PC-3 (cell line): ENCODE results near the gene BASP1. TPM values are rescaled to one million over a fixed set of nuclear protein-coding genes. Genes with fewer than 3 reads are reported as not detected.

Experiments used
- ATAC-seq: fragments of 200-7000 bp; cut with Tn5 transposase; 2 replicates; pipeline ENCODE4 v1.9.1; 2020; ENCODE audit warnings: mild to moderate bottlenecking, moderate library complexity
- BruUV-seq: library from RNA; stranded (reverse); fragments of 400-500 nt; replicated peaks from 2 replicates; lab custom pipeline; 2021; lab: Mats Ljungman, UMichigan
- CTCF ChIA-PET: fragments of 300-600 bp; sonication (Branson Sonifier 250); formaldehyde crosslinking; loops from one replicate; lab custom pipeline; 2022; ENCODE audit warnings: antibody characterized with exemption; lab: Charles Lee
- POLR2A ChIA-PET: fragments of 300-600 bp; sonication (Branson Sonifier 250); formaldehyde crosslinking; loops from one replicate; lab custom pipeline; 2022; ENCODE audit warnings: antibody characterized with exemption; ENCODE audit not compliant: unreplicated experiment; lab: Charles Lee
- DNase-seq: peaks from one replicate; pipeline ENCODE4 v3.0.0-alpha.2; 2015
- H2AFZ ChIP-seq: fragments of 300-600 bp; sonication (generic); 2 replicates; pipeline ENCODE4 v1.6.0; 2016; ENCODE audit warnings: antibody characterized with exemption, low read length
- H3F3A ChIP-seq: fragments of 300-600 bp; sonication (generic); one replicate; pipeline ENCODE4 v1.6.0; 2017; ENCODE audit warnings: antibody characterized with exemption, low read length, control low read depth, mild to moderate bottlenecking; ENCODE audit not compliant: unreplicated experiment
- H3K27ac ChIP-seq: fragments of 300-600 bp; sonication (generic); 2 replicates; pipeline ENCODE4 v1.5.1; 2016; ENCODE audit warnings: mild to moderate bottlenecking, low read length
- H3K27me3 ChIP-seq: fragments of 300-600 bp; sonication (generic); 2 replicates; pipeline ENCODE4 v1.6.1; 2016; ENCODE audit warnings: low read length, mixed read lengths
- H3K36me3 ChIP-seq: fragments of 300-600 bp; sonication (generic); 2 replicates; pipeline ENCODE4 v1.6.1; 2016; ENCODE audit warnings: low read depth, mixed run types, low read length, mixed read lengths
- H3K4me1 ChIP-seq: fragments of 300-600 bp; sonication (generic); 2 replicates; pipeline ENCODE4 v1.5.1; 2016; ENCODE audit warnings: low read length; ENCODE audit not compliant: insufficient read depth
- H3K4me2 ChIP-seq: fragments of 300-600 bp; sonication (generic); 2 replicates; pipeline ENCODE4 v1.6.0; 2016; ENCODE audit warnings: low read length
- H3K4me3 ChIP-seq: fragments of 300-600 bp; sonication (generic); 2 replicates; pipeline ENCODE4 v1.5.1; 2016; ENCODE audit warnings: mild to moderate bottlenecking, low read length, mixed read lengths
- H3K79me2 ChIP-seq: fragments of 300-600 bp; sonication (generic); 2 replicates; pipeline ENCODE4 v1.6.1; 2017; ENCODE audit warnings: low read length, mixed read lengths
- H3K9ac ChIP-seq: fragments of 300-600 bp; sonication (generic); 2 replicates; pipeline ENCODE4 v1.6.0; 2016; ENCODE audit warnings: mild to moderate bottlenecking, low read length
- H3K9me2 ChIP-seq: fragments of 300-600 bp; sonication (generic); replicated peaks from 2 replicates; pipeline ENCODE4 v1.6.1; 2016; ENCODE audit warnings: mixed run types, low read length, mixed read lengths
- H3K9me3 ChIP-seq: fragments of 300-600 bp; sonication (generic); 2 replicates; pipeline ENCODE4 v1.6.1; 2016; ENCODE audit warnings: low read length, mixed read lengths
- H4K20me1 ChIP-seq: fragments of 300-600 bp; sonication (generic); 2 replicates; pipeline ENCODE4 v1.6.1; 2016; ENCODE audit warnings: low read length, mixed read lengths
- EZH2 ChIP-seq: fragments of 300-600 bp; sonication (generic); IDR thresholded peaks from one replicate; pipeline ENCODE4 v1.6.1; 2017; ENCODE audit warnings: antibody characterized with exemption, mild to moderate bottlenecking, low read length; ENCODE audit not compliant: unreplicated experiment
- EZH2phosphoT487 ChIP-seq: fragments of 300-600 bp; sonication (generic); IDR thresholded peaks from 2 replicates; pipeline ENCODE4 v1.6.1; 2018; ENCODE audit warnings: mild to moderate bottlenecking, antibody characterized with exemption, low read length, borderline replicate concordance
- intact Hi-C: fragments of 100-400 bp; cut with micrococcal nuclease; formaldehyde crosslinking; loops from 2 replicates; pipeline ENCODE4 v1.9.0; 2023
- total RNA-seq: library from RNA; depleted of rRNA; stranded (reverse); fragments of >200 nt; gene quantifications from 2 replicates; pipeline ENCODE4 v1.2.3, GENCODE V29; 2014
- TF ChIP-seq, protein P1 (sequence below): fragments of 300-600 bp; sonication (generic); conservative IDR thresholded peaks from 2 replicates; pipeline ENCODE4 v1.5.1; 2017; ENCODE audit warnings: antibody characterized with exemption, low read depth, mild to moderate bottlenecking, low read length

The BASP1 gene
- total RNA-seq, 1 experiment from 2014 or later, result 169 TPM

DNA sequence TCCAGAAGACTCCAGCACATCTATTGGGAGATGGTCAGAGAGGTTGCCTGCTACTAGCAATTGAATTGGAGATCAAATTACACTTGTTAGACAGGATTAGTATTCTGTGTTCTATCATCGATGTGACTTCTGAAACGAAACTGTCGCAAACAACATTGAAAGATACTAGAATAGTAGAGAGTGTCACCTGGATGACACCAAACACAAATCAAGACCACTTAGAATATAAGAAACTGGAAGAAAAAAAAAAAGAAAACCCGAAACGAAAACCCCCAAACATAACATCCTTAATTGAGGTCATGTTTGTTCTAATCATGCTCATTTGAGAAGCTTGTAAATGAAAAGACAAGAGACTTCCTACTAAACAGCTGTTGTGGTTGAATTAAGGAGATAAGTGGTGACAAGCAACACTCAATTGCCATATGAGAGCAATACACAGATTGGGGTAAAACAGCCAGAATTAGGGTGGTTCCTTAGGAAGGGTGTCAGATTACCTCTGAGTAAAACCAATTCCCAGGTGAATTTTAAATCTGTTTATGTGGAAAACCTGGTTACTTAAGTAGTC lies 97.6 kb downstream of the BASP1 start:
- Histone ChIP-seq H3K9me3 (no peaks in the 10 kb centered on the region), H3K4me2 (peak overlapping the region; percentile 45), H3K79me2 (no peaks in the 10 kb centered on the region), H3K4me3 (no peak overlapping the region), H2AFZ (no peak overlapping the region), H3K9me2 (no peaks in the 10 kb centered on the region), H3F3A (no peaks in the 10 kb centered on the region), H4K20me1 (no peaks in the 10 kb centered on the region), H3K27ac (peak overlapping the region; percentile 49), H3K27me3 (no peaks in the 10 kb centered on the region), H3K36me3 (no peaks in the 10 kb centered on the region), H3K9ac (no peak overlapping the region), H3K4me1 (peaks cover 41% of the 10 kb centered on the region)
- CTCF ChIA-PET, result interaction anchor here (0.6 kb wide), 1 partner anchor 502 kb away, joined by 3 read pairs; no protein-coding TSS in a partner anchor
- ATAC-seq, result peak; percentile 26; the same call in 1 of the 2 replicates
- TF ChIP-seq EZH2phosphoT487 (no peak), EZH2 (no peak)
- TF ChIP-seq, protein P1, sequence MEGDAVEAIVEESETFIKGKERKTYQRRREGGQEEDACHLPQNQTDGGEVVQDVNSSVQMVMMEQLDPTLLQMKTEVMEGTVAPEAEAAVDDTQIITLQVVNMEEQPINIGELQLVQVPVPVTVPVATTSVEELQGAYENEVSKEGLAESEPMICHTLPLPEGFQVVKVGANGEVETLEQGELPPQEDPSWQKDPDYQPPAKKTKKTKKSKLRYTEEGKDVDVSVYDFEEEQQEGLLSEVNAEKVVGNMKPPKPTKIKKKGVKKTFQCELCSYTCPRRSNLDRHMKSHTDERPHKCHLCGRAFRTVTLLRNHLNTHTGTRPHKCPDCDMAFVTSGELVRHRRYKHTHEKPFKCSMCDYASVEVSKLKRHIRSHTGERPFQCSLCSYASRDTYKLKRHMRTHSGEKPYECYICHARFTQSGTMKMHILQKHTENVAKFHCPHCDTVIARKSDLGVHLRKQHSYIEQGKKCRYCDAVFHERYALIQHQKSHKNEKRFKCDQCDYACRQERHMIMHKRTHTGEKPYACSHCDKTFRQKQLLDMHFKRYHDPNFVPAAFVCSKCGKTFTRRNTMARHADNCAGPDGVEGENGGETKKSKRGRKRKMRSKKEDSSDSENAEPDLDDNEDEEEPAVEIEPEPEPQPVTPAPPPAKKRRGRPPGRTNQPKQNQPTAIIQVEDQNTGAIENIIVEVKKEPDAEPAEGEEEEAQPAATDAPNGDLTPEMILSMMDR, result no peak
- BruUV-seq, result no TSS peak
- POLR2A ChIA-PET, result interaction anchor here (0.5 kb wide), 1 partner anchor 59 kb away, joined by 3 read pairs; no protein-coding TSS in a partner anchor
- intact Hi-C loops, result no loop called here
- DNase-seq, result no peak

DNA sequence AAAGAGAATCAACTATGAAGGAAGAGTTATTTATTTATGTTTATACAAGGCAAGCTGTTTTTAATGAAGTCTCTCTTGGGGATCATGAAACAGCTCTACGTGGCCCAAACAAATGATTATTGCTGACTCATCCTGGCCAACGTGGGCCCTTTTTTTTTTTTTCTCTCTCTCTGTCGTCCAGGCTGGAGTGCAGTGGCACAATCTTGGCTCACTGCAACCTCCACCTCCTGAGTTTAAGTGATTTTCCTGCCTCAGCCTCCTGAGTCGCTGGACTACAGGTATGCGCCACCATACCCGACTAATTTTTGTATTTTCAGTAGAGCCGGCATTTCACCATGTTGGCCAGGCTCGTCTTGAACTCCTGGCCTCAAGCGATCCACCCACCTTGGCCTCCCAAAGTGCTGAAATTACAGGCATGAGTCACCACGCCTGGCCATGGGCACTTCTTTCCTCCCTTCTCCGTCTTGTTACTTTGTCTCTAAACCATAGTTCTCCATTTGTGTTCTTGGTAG lies 98.3 kb downstream of the BASP1 start:
- H3K79me2 ChIP-seq, result no peaks in the 10 kb centered on the region
- H3K36me3 ChIP-seq, result no peaks in the 10 kb centered on the region
- H3K4me1 ChIP-seq, result peaks cover 41% of the 10 kb centered on the region
- ChIA-PET CTCF (interaction anchor here (0.5 to 0.6 kb wide), 2 partner anchors 166 to 503 kb away, joined by 3 to 5 read pairs; no protein-coding TSS in a partner anchor), POLR2A (no interaction called here)
- no peaks in the 10 kb centered on the region for H3K27me3 ChIP-seq
- H2AFZ ChIP-seq, result peak overlapping the region; percentile 22; the same call in 1 of the 2 replicates
- H3K9ac ChIP-seq, result no peak overlapping the region
- no peaks in the 10 kb centered on the region for H3K9me2 ChIP-seq
- no peaks in the 10 kb centered on the region for H3F3A ChIP-seq
- no TSS peak for BruUV-seq
- H4K20me1 ChIP-seq, result no peaks in the 10 kb centered on the region
- ATAC-seq, result peak; percentile 26
- H3K4me3 ChIP-seq, result no peak overlapping the region
- DNase-seq, result peak; percentile 71
- H3K27ac ChIP-seq, result peak overlapping the region; percentile 49
- peak overlapping the region; percentile 45 for H3K4me2 ChIP-seq
- TF ChIP-seq EZH2 (no peak), EZH2phosphoT487 (no peak)
- TF ChIP-seq, protein P1, result no peak
- no peaks in the 10 kb centered on the region for H3K9me3 ChIP-seq
- intact Hi-C loops, result no loop called here

DNA sequence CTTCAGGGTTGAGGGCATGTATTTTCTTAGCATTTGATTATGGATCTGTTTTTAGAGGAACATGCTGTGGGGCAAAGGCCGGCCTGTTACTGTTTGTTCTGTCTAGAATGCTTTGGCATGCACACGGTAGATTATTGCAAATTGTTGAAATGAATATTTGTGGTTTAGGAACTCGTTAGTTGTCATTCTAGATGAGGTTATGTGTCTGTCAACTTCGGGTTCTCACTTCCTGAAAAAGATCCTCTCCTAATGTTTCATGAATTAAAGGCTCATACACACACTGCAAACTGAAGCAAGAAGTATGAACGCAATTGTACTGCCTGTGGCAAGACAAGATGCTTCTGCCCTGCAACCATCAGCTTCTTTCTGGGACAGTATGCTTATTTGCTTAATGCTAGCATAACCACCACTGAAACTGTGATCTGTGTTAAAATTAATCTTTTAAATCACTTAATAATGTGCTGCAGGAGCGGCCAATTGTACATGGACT lies 99.6 kb downstream of the BASP1 start:
- ChIA-PET CTCF (no interaction called here), POLR2A (no interaction called here)
- Histone ChIP-seq H4K20me1 (no peaks in the 10 kb centered on the region), H3K4me3 (peak overlapping the region; percentile 7; the same call in 1 of the 2 replicates), H3K4me2 (peak overlapping the region; percentile 58), H3F3A (no peaks in the 10 kb centered on the region), H3K9me2 (no peaks in the 10 kb centered on the region), H3K4me1 (peaks cover 41% of the 10 kb centered on the region), H3K27me3 (no peaks in the 10 kb centered on the region), H3K9ac (no peak overlapping the region), H3K27ac (peak overlapping the region; percentile 29), H3K79me2 (no peaks in the 10 kb centered on the region), H2AFZ (peak overlapping the region; percentile 18; the same call in 1 of the 2 replicates), H3K36me3 (no peaks in the 10 kb centered on the region), H3K9me3 (no peaks in the 10 kb centered on the region)
- ATAC-seq (peak; percentile 50), DNase-seq (peak; percentile 86)
- BruUV-seq, result no TSS peak
- intact Hi-C loops, result no loop called here
- no peak for TF ChIP-seq EZH2
